ENCODE results near the gene FAM13B.

The FAM13B gene

GRCh38 chr5:137896560-137896959 lies 136.3 kb downstream of the FAM13B start:
- Histone ChIP-seq H3K9me3 (ENCODE audit: control insufficient read depth, low read length) (no peaks in the 10 kb centered on the region), H3K36me3 (ENCODE audit: control insufficient read depth, insufficient read depth, low read length) (no peaks in the 10 kb centered on the region), H3K4me3 (ENCODE audit: extremely low read depth, insufficient read depth, low read length, poor library complexity, severe bottlenecking) (no peak overlapping the region), H3K27ac (ENCODE audit: low read depth, low read length, severe bottlenecking) (no peak overlapping the region), H3K4me1 (ENCODE audit: control insufficient read depth, insufficient read depth, low read length, poor library complexity, severe bottlenecking) (no peaks in the 10 kb centered on the region)
- 94% methylated on average over 2 of the region's 3 CpGs; no CpG with 5 or more reads in 1 of the 2 experiments for WGBS, 2 experiments (ENCODE audit: insufficient coverage in 2 of 2)

GRCh38 chr5:137894586-137894985 lies 138.3 kb downstream of the FAM13B start:
- Histone ChIP-seq H3K36me3 (ENCODE audit: control insufficient read depth, insufficient read depth, low read length) (no peaks in the 10 kb centered on the region), H3K27ac (ENCODE audit: low read depth, low read length, severe bottlenecking) (no peak overlapping the region), H3K9me3 (ENCODE audit: control insufficient read depth, low read length) (no peaks in the 10 kb centered on the region), H3K4me1 (ENCODE audit: control insufficient read depth, insufficient read depth, low read length, poor library complexity, severe bottlenecking) (no peaks in the 10 kb centered on the region), H3K4me3 (ENCODE audit: extremely low read depth, insufficient read depth, low read length, poor library complexity, severe bottlenecking) (no peak overlapping the region)

- Histone ChIP-seq H3K4me3 (ENCODE audit: extremely low read depth, insufficient read depth, low read length, poor library complexity, severe bottlenecking) (no peak overlapping the region), H3K9me3 (ENCODE audit: control insufficient read depth, low read length) (no peaks in the 10 kb centered on the region), H3K36me3 (ENCODE audit: control insufficient read depth, insufficient read depth, low read length) (no peaks in the 10 kb centered on the region), H3K27ac (ENCODE audit: low read depth, low read length, severe bottlenecking) (no peak overlapping the region), H3K4me1 (ENCODE audit: control insufficient read depth, insufficient read depth, low read length, poor library complexity, severe bottlenecking) (no peaks in the 10 kb centered on the region)
- WGBS, 2 experiments (ENCODE audit: insufficient coverage in 2 of 2): 85 to 88% methylated on average over 2 to 3 of the region's 3 CpGs
Measured at GRCh38 chr5:137891849-137892248, 141.0 kb downstream of the FAM13B start.

- WGBS, 2 experiments (ENCODE audit: insufficient coverage in 2 of 2): 100% methylated on average over 1 of the region's 1 CpG
- Histone ChIP-seq H3K4me3 (ENCODE audit: extremely low read depth, insufficient read depth, low read length, poor library complexity, severe bottlenecking) (no peak overlapping the region), H3K36me3 (ENCODE audit: control insufficient read depth, insufficient read depth, low read length) (no peaks in the 10 kb centered on the region), H3K27ac (ENCODE audit: low read depth, low read length, severe bottlenecking) (no peak overlapping the region), H3K4me1 (ENCODE audit: control insufficient read depth, insufficient read depth, low read length, poor library complexity, severe bottlenecking) (no peaks in the 10 kb centered on the region), H3K9me3 (ENCODE audit: control insufficient read depth, low read length) (no peaks in the 10 kb centered on the region)
Measured at GRCh38 chr5:137890845-137891244, 142.0 kb downstream of the FAM13B start.

GRCh38 chr5:137888863-137889759 lies 143.8 kb downstream of the FAM13B start, which contains the start of gene PKD2L2:
PKD2L2 (plus strand) TSS chr5:137889457; CDS start chr5:137889492, 35 bp downstream.
- Histone ChIP-seq H3K27ac (ENCODE audit: low read depth, low read length, severe bottlenecking) (peak within 1 kb of the TSS; percentile 62), H3K36me3 (ENCODE audit: control insufficient read depth, insufficient read depth, low read length) (no peaks in the 10 kb centered on the region), H3K9me3 (ENCODE audit: control insufficient read depth, low read length) (no peaks in the 10 kb centered on the region), H3K4me1 (ENCODE audit: control insufficient read depth, insufficient read depth, low read length, poor library complexity, severe bottlenecking) (no peaks in the 10 kb centered on the region), H3K4me3 (ENCODE audit: extremely low read depth, insufficient read depth, low read length, poor library complexity, severe bottlenecking) (peak within 1 kb of the TSS; percentile 9)
- WGBS, 2 experiments (ENCODE audit: insufficient coverage in 2 of 2): 60 to 79% methylated on average over 53 to 57 of the region's 59 CpGs

- Histone ChIP-seq H3K36me3 (ENCODE audit: control insufficient read depth, insufficient read depth, low read length) (no peaks in the 10 kb centered on the region), H3K4me1 (ENCODE audit: control insufficient read depth, insufficient read depth, low read length, poor library complexity, severe bottlenecking) (no peaks in the 10 kb centered on the region), H3K4me3 (ENCODE audit: extremely low read depth, insufficient read depth, low read length, poor library complexity, severe bottlenecking) (no peak overlapping the region), H3K27ac (ENCODE audit: low read depth, low read length, severe bottlenecking) (peak overlapping the region; percentile 62), H3K9me3 (ENCODE audit: control insufficient read depth, low read length) (no peaks in the 10 kb centered on the region)
- WGBS, 2 experiments (ENCODE audit: insufficient coverage in 2 of 2): 84 to 86% methylated on average over 5 to 6 of the region's 7 CpGs
Measured at GRCh38 chr5:137888466-137888862, 144.4 kb downstream of the FAM13B start.

Data from mesodermal cell (in vitro differentiated cells).